Mucosa of descending colon (tissue), 3 donors: ENCODE results near the gene FUT3. TPM values are rescaled to one million over a fixed set of nuclear protein-coding genes. Genes with fewer than 3 reads are reported as not detected.
"Not testable (repeated sequence)": the region's sequence is repeated elsewhere in the genome, so short reads cannot be mapped to it uniquely, and the experiment has no call there.

Experiments
- ATAC-seq: fragments of 200-7000 bp; cut with Tn5 transposase; one replicate; pipeline ENCODE4 v1.9.1; 2020; ENCODE audit warnings: mild to moderate bottlenecking, moderate library complexity
- DNase-seq, 3 donors: peaks; one replicate each; pipeline ENCODE4 v3.0.0-alpha.2; 2020
- H3K36me3 ChIP-seq: fragments of 200-600 bp; one replicate; pipeline ENCODE4 v1.8.0; 2021; ENCODE audit warnings: low read depth, mild to moderate bottlenecking
- H3K4me1 ChIP-seq: fragments of 200-600 bp; one replicate; pipeline ENCODE4 v1.8.0; 2021; ENCODE audit warnings: low read depth, mild to moderate bottlenecking
- H3K4me3 ChIP-seq: fragments of 200-600 bp; one replicate; pipeline ENCODE4 v1.8.0; 2021; ENCODE audit warnings: mild to moderate bottlenecking
- H3K9me3 ChIP-seq: fragments of 200-600 bp; one replicate; pipeline ENCODE4 v1.8.0; 2021; ENCODE audit warnings: mild to moderate bottlenecking
- CTCF ChIP-seq: fragments of 200-600 bp; IDR thresholded peaks from one replicate; pipeline ENCODE4 v1.8.0; 2022; ENCODE audit warnings: antibody characterized with exemption, mild to moderate bottlenecking
- intact Hi-C, 2 donors: fragments of 100-400 bp; cut with DNase I in 1 of 2; cut with micrococcal nuclease in 1 of 2; formaldehyde crosslinking; loops; one replicate each; pipeline versions ENCODE4 v1.11.0 to v1.11.1; 2022; cut with DNase I, micrococcal nuclease
- total RNA-seq, 3 donors: library from RNA; stranded (reverse); fragmentation: NEBNext Ultra II Directional in 2 of 3; extraction: Animal tissue kit (Norgen Biotek cat#: 25700) in 2 of 3; gene quantifications; one replicate each; pipeline versions ENCODE4 v1.2.1 to v1.2.4, GENCODE V29; 2021 to 2023
- donor health status: DM: no; HTN: no; CAD: no; lungs with moderate emphysema.
- donor health status: DM: no; HTN: no; CAD: no.
- donor health status: DM: no; HTN: yes; CAD: no.

Gene FUT3
- total RNA-seq, 3 donors from 2014 or later = 128 to 276 (median 215) TPM

- Histone ChIP-seq H3K36me3 (no peaks in the 10 kb centered on the region), H3K4me1 (no peaks in the 10 kb centered on the region), H3K9me3 (no peaks in the 10 kb centered on the region), H3K4me3 (no peak overlapping the region)
- no peak for TF ChIP-seq CTCF
- intact Hi-C loops = loop anchor here (5.0 to 10.0 kb wide), 2 partner anchors 75 to 88 kb away; no protein-coding TSS in a partner anchor
- no peak for DNase-seq
- no peak for ATAC-seq
Measured at GRCh38 chr19:5890099-5890498, 38.9 kb upstream of the FUT3 start.

- H3K36me3 ChIP-seq = no peaks in the 10 kb centered on the region
- no peaks in the 10 kb centered on the region for H3K4me1 ChIP-seq
- ATAC-seq (no peak), DNase-seq (no peak)
- intact Hi-C loops = no loop called here
- TF ChIP-seq CTCF = no peak
- no peak overlapping the region for H3K4me3 ChIP-seq
- no peaks in the 10 kb centered on the region for H3K9me3 ChIP-seq
Measured at GRCh38 chr19:5889288-5889971, 38.2 kb upstream of the FUT3 start.

DNA sequence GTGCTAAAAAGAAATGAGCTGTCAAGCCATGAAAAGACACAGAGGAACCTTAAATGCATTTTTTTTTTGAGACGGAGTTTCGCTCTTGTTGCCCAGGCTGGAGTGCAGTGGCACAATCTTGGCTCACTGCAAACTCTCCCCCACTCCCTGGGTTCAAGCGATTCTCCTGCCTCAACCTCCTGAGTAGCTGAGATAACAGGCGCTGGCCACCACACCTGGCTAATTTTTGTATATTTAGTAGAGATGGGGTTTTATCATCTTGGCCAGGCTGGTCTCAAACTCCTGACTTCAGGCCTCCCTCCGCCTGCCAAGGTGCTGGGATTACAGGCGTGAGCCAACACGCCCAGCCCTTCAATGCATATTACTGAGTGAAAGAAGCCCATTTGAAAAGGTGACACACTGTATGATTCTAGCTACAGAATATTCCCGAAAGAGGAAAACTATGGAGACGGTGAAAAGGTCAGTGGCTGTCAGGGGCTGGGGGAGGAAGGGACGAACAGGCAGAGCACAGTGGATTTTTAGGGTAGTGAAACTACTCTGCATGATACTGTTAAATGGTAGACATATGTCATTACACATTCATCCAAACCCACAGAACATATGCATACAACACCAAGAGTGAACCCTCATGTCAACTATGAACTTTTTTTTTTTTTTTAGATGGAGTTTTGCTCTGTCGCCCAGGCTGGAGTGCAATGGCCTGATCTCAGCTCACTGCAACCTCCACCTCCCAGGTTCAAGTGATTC lies 33.0 kb upstream of the FUT3 start:
- H3K4me3 ChIP-seq, DNase-seq, H3K36me3 ChIP-seq, H3K4me1 ChIP-seq, ATAC-seq, intact Hi-C loops, H3K9me3 ChIP-seq: not testable (repeated sequence)

- H3K4me1 ChIP-seq, ATAC-seq, H3K36me3 ChIP-seq, intact Hi-C loops, H3K9me3 ChIP-seq, H3K4me3 ChIP-seq, DNase-seq: not testable (repeated sequence)
Measured at GRCh38 chr19:5883157-5883873, 32.1 kb upstream of the FUT3 start.

- Histone ChIP-seq H3K4me3 (no peak overlapping the region), H3K9me3 (no peaks in the 10 kb centered on the region), H3K36me3 (no peaks in the 10 kb centered on the region), H3K4me1 (no peaks in the 10 kb centered on the region)
- TF ChIP-seq CTCF = no peak
- ATAC-seq (peak; percentile 19), DNase-seq (no peak)
- intact Hi-C loops = no loop called here
Measured at GRCh38 chr19:5882421-5882968, 31.2 kb upstream of the FUT3 start.

DNA sequence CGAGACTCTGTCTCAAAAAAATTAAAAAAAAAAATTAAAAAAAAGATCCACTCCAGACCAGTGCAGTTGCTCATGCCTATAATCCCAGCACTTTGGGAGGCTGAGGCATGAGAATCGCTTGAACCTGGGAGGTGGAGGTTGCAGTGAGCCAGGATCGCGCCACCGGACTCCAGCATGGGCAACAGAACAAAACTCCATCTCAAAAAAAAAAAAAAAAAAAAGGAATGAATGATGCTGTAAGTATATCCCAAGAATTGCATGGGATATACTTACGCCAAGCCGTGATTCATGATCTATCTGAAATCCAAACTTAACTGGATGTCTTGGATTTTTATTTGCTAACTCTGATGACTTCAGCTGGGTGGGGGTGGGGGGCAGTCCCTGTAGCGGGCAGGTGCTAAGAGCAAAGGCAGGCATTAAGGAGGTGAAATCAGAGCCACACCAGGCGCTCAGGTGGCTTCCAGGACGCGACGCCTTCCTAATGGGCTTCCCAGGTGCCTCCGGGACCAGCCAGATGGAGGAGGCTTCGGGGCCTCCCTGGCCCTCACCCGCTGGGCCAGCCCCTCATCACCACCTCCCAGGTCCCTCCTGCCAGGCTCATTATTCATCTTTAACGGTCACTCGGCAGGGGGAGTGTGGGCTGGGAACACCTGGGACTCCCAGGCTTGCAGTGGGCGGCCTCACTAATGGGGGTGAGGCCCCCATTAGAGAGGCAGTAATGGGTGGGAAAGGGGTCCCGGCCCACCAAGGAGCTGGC lies 30.5 kb upstream of the FUT3 start:
- intact Hi-C loops = no loop called here
- no peak for ATAC-seq
- DNase-seq = no peak
- no peak overlapping the region for H3K4me3 ChIP-seq
- no peaks in the 10 kb centered on the region for H3K9me3 ChIP-seq
- H3K36me3 ChIP-seq = no peaks in the 10 kb centered on the region
- no peak for TF ChIP-seq CTCF
- no peaks in the 10 kb centered on the region for H3K4me1 ChIP-seq
